A549 (cell line): ENCODE data around the gene SP100. TPM values are rescaled to one million over a fixed set of nuclear protein-coding genes. Genes with fewer than 3 reads are reported as not detected.

Source experiments
- ATAC-seq, 2 experiments: fragments of 200-7000 bp in 1 of 2; fragments of >200 bp in 1 of 2; cut with Nextera tagmentation in 1 of 2; cut with Tn5 transposase in 1 of 2; 3 replicates each; pipeline versions ENCODE4 v1.8.0 to v1.9.1; 2018 to 2020; ENCODE audit warnings: mild to moderate bottlenecking in 1 of 2, moderate library complexity in 1 of 2
- CTCF ChIA-PET: fragments of 300-600 bp; sonication (Branson Sonifier 250); formaldehyde crosslinking; extraction: SDS; loops from one replicate; lab custom pipeline; 2021; ENCODE audit warnings: antibody characterized with exemption, inconsistent platforms; lab: Yijun Ruan, JAX
- POLR2A ChIA-PET: fragments of 350-600 bp; formaldehyde crosslinking; extraction: SDS; loops from one replicate; lab custom pipeline; 2021; ENCODE audit warnings: antibody characterized with exemption, inconsistent platforms; lab: Yijun Ruan, JAX
- DNase-seq, 2 experiments: peaks; one replicate each; pipeline versions ENCODE4 v3.0.0 to v3.0.0-alpha.2; 2011 to 2016; ENCODE audit warnings: low read depth in 1 of 2, low spot score in 1 of 2
- FAIRE-seq: peaks from 2 replicates; lab custom pipeline; 2011; peaks lifted over from hg19 to GRCh38; lab: Jason Lieb, UNC
- H3K27ac ChIP-seq, 2 experiments: fragments of >200 bp; sonication (Bioruptor Twin); formaldehyde crosslinking; 3 replicates each; pipeline ENCODE4 v1.5.1; 2016 to 2017
- H3K4me1 ChIP-seq: fragments of >200 bp; sonication (Bioruptor Twin); formaldehyde crosslinking; 3 replicates; pipeline ENCODE4 v1.6.1; 2016
- H3K4me2 ChIP-seq: fragments of >200 bp; sonication (Bioruptor Twin); formaldehyde crosslinking; 3 replicates; pipeline ENCODE4 v1.6.1; 2016
- H3K4me3 ChIP-seq: fragments of >200 bp; sonication (Bioruptor Twin); formaldehyde crosslinking; 3 replicates; pipeline ENCODE4 v1.5.1; 2016
- H3K9me3 ChIP-seq: fragments of >200 bp; sonication (Bioruptor Twin); formaldehyde crosslinking; 3 replicates; pipeline ENCODE4 v1.6.1; 2016
- BCL3 ChIP-seq: fragments of >200 bp; sonication (Bioruptor Twin); formaldehyde crosslinking; IDR thresholded peaks from 3 replicates; pipeline ENCODE4 v1.6.1; 2016
- BHLHE40 ChIP-seq: IDR thresholded peaks from 2 replicates; pipeline ENCODE4 v1.6.1; 2012; ENCODE audit warnings: low read depth, low read length, inconsistent platforms
- CBX2 ChIP-seq: fragments of 200-600 bp; sonication (generic); IDR thresholded peaks from 2 replicates; pipeline ENCODE4 v1.6.1; 2016; ENCODE audit warnings: low read depth, mild to moderate bottlenecking, borderline replicate concordance
- CEBPB ChIP-seq, 2 experiments: fragments of >200 bp in 1 of 2; sonication (Bioruptor Twin) in 1 of 2; formaldehyde crosslinking in 1 of 2; IDR thresholded peaks; 2 replicates each; pipeline ENCODE4 v1.6.1; 2012 to 2016
- CTCF ChIP-seq: fragments of >200 bp; sonication (Bioruptor Twin); formaldehyde crosslinking; IDR thresholded peaks from 3 replicates; pipeline ENCODE4 v1.5.1; 2016
- EP300 ChIP-seq, 2 experiments: fragments of >200 bp; sonication (Bioruptor Twin); formaldehyde crosslinking; IDR thresholded peaks; 2 replicates in 1 of 2; 3 replicates in 1 of 2; pipeline ENCODE4 v1.6.1; 2016 to 2017
- GATA3 ChIP-seq: IDR thresholded peaks from 2 replicates; pipeline ENCODE4 v1.6.1; 2012; ENCODE audit warnings: borderline replicate concordance
- HOXA7 ChIP-seq: fragments of 250-450 bp; sonication (Bioruptor Pico); IDR thresholded peaks from 2 replicates; pipeline ENCODE4 v1.5.0; 2020; ENCODE audit warnings: mild to moderate bottlenecking, moderate library complexity
- HOXB13 ChIP-seq: fragments of 250-450 bp; sonication (Bioruptor Pico); IDR thresholded peaks from 2 replicates; pipeline ENCODE4 v1.5.0; 2020; ENCODE audit warnings: low read depth, mild to moderate bottlenecking, moderate library complexity
- JUN ChIP-seq, 2 experiments: fragments of >200 bp; sonication (Bioruptor Twin); formaldehyde crosslinking; IDR thresholded peaks; 2 replicates in 1 of 2; 3 replicates in 1 of 2; pipeline ENCODE4 v1.6.1; 2016 to 2017
- JUNB ChIP-seq: fragments of >200 bp; sonication (Bioruptor Twin); formaldehyde crosslinking; IDR thresholded peaks from 2 replicates; pipeline ENCODE4 v1.6.1; 2016
- KDM1A ChIP-seq: fragments of 200-600 bp; sonication (generic); IDR thresholded peaks from 2 replicates; pipeline ENCODE4 v1.6.1; 2016; ENCODE audit warnings: low read depth, mild to moderate bottlenecking
- NR3C1 ChIP-seq: fragments of >200 bp; sonication (Bioruptor Twin); formaldehyde crosslinking; IDR thresholded peaks from 3 replicates; pipeline ENCODE4 v1.6.1; 2017
- POLR2A ChIP-seq: IDR thresholded peaks from 2 replicates; pipeline ENCODE4 v1.6.1; 2012; ENCODE audit warnings: mild to moderate bottlenecking, low read length
- REST ChIP-seq: fragments of 200-600 bp; sonication (generic); IDR thresholded peaks from 2 replicates; pipeline ENCODE4 v1.6.1; 2016; ENCODE audit warnings: antibody characterized with exemption, mild to moderate bottlenecking, moderate library complexity
- TFCP2L1 ChIP-seq: fragments of 250-450 bp; sonication (Bioruptor Pico); IDR thresholded peaks from 2 replicates; pipeline ENCODE4 v1.5.0; 2021; ENCODE audit warnings: mild to moderate bottlenecking
- USF2 ChIP-seq: fragments of 450-650 bp; IDR thresholded peaks from 2 replicates; pipeline ENCODE4 v1.6.1; 2014; ENCODE audit warnings: antibody characterized with exemption
- ZC3H11A ChIP-seq: fragments of 450-650 bp; IDR thresholded peaks from 2 replicates; pipeline ENCODE4 v1.6.1; 2014; ENCODE audit warnings: antibody characterized with exemption, mild to moderate bottlenecking
- ZNF302 ChIP-seq: fragments of 250-450 bp; sonication (Bioruptor Pico); IDR thresholded peaks from 2 replicates; pipeline ENCODE4 v1.9.0; 2021; ENCODE audit warnings: inconsistent platforms, mild to moderate bottlenecking, moderate library complexity
- WGBS: methylation state at CpG from one replicate; pipeline ENCODE4 v1.1.6; 2017; ENCODE audit errors: missing lambda C conversion rate; 5-methylcytosine and 5-hydroxymethylcytosine counted together
- polyA plus RNA-seq, 4 experiments: library from polyadenylated mRNA; depleted of rRNA in 3 of 4; stranded (reverse); fragments of >200 nt; fragmentation: RNase III in 1 of 4; extraction: RNeasy Plus Mini Kit Qiagen cat#74134 plus additional on column Dnase treatment in 1 of 4; gene quantifications; 2 replicates in 3 of 4; 3 replicates in 1 of 4; pipeline ENCODE4 v1.2.3, GENCODE V29; 2011 to 2017

The SP100 gene
- polyA plus RNA-seq, 2 of the 4 experiments (the other 2 are of a cell fraction), result 23.7 to 39.8 TPM

GRCh38 chr2:230496891-230497290, 80.9 kb downstream of the SP100 start:
- DNase-seq, result no peak
- H3K4me2 ChIP-seq, result no peak overlapping the region
- POLR2A ChIA-PET, result interaction anchor here (0.6 kb wide), 1 partner anchor 11 kb away, joined by 3 read pairs; no protein-coding TSS in a partner anchor
- no peaks in the 10 kb centered on the region for H3K4me1 ChIP-seq
- FAIRE-seq, result no peak
- WGBS, result 73% methylated on average over 3 of the region's 3 CpGs
- H3K4me3 ChIP-seq, result no peak overlapping the region
- no peak overlapping the region for H3K27ac ChIP-seq
- TF ChIP-seq EP300 (IDR thresholded peaks at IDR 0.05) (no peak), POLR2A (no peak), CBX2 (no peak), BHLHE40 (no peak), ZC3H11A (no peak), USF2 (no peak), NR3C1 (no peak)
- TF ChIP-seq, all 56 proteins: peak for 0
- no peak for ATAC-seq
- H3K9me3 ChIP-seq, result no peaks in the 10 kb centered on the region
- CTCF ChIA-PET, result no interaction called here

GRCh38 chr2:230498506-230499107, 82.6 kb downstream of the SP100 start:
- Histone ChIP-seq H3K4me1 (no peaks in the 10 kb centered on the region), H3K4me2 (no peak overlapping the region)
- TF ChIP-seq KDM1A, result no peak
- no peak for TF ChIP-seq BCL3
- no peak for TF ChIP-seq REST
- TF ChIP-seq, all 56 proteins: peak for 0
- no peak for ATAC-seq
- Histone ChIP-seq H3K9me3 (no peaks in the 10 kb centered on the region), H3K27ac (no peak overlapping the region), H3K4me3 (no peak overlapping the region)
- no peak for DNase-seq
- no peak for FAIRE-seq
- ChIA-PET POLR2A (no interaction called here), CTCF (interaction anchor here (0.9 kb wide), 1 partner anchor 349 kb away, joined by 3 read pairs; no protein-coding TSS in a partner anchor)
- WGBS, result 64% methylated on average over 5 of the region's 5 CpGs

GRCh38 chr2:230502593-230502992, 86.6 kb downstream of the SP100 start:
- no peak overlapping the region for H3K4me2 ChIP-seq
- no peak for ATAC-seq
- ChIA-PET CTCF (no interaction called here), POLR2A (no interaction called here)
- 83% methylated on average over 7 of the region's 7 CpGs for WGBS
- no peaks in the 10 kb centered on the region for H3K9me3 ChIP-seq
- no peak for FAIRE-seq
- H3K4me1 ChIP-seq, result no peaks in the 10 kb centered on the region
- DNase-seq, result no peak
- H3K4me3 ChIP-seq, result no peak overlapping the region
- no peak overlapping the region for H3K27ac ChIP-seq
- TF ChIP-seq CEBPB (IDR thresholded peaks at IDR 0.05) (no peak), JUNB (no peak), BCL3 (no peak), REST (no peak), CTCF (no peak), JUN (IDR thresholded peaks at IDR 0.05) (no peak), TFCP2L1 (no peak), ZNF302 (CRISPR knock-in tag) (no peak), EP300 (IDR thresholded peaks at IDR 0.05) (no peak), HOXA7 (CRISPR knock-in tag) (no peak), HOXB13 (no peak), GATA3 (no peak)
